Coronary artery (tissue), 2 donors: ENCODE results near the gene NAGLU.

Experiments used
- DNase-seq: peaks from one replicate; pipeline ENCODE4 v3.0.0-alpha.2; 2017; ENCODE audit warnings: low spot score
- H3K27ac ChIP-seq, 2 donors: fragments of 200-600 bp; sonication (generic); one replicate each; pipeline ENCODE4 v1.5.1; 2016 to 2019
- H3K4me3 ChIP-seq: fragments of 200-600 bp; sonication (generic); 2 replicates; pipeline ENCODE4 v1.5.1; 2016; ENCODE audit warnings: mild to moderate bottlenecking, moderate library complexity
- CTCF ChIP-seq: fragments of 200-600 bp; sonication (generic); IDR thresholded peaks from one replicate; pipeline ENCODE4 v1.5.1; 2019; ENCODE audit warnings: antibody characterized with exemption

The NAGLU gene

GRCh38 chr17:42527932-42528331 is 8.1 kb upstream of the NAGLU start:
- TF ChIP-seq CTCF, result no peak
- Histone ChIP-seq H3K4me3 (no peak overlapping the region), H3K27ac (no peak overlapping the region)
- no peak for DNase-seq

- Histone ChIP-seq H3K27ac (no peak overlapping the region), H3K4me3 (no peak overlapping the region)
- no peak for TF ChIP-seq CTCF
- no peak for DNase-seq
These were observed 7.0 kb upstream of the NAGLU start for GRCh38 chr17:42529061-42529460.

GRCh38 chr17:42530952-42531454 is 5.0 kb upstream of the NAGLU start:
- no peak for TF ChIP-seq CTCF
- DNase-seq, result no peak
- Histone ChIP-seq H3K27ac (peak overlapping the region in 1 of 2 donors; percentile 95), H3K4me3 (no peak overlapping the region)

GRCh38 chr17:42531455-42532354 is 4.3 kb upstream of the NAGLU start:
- peak; percentile 42 for TF ChIP-seq CTCF
- Histone ChIP-seq H3K27ac (peak overlapping the region; percentile 85 to 95), H3K4me3 (peak overlapping the region; percentile 75)
- peak; percentile 77 for DNase-seq

- DNase-seq, result no peak
- Histone ChIP-seq H3K4me3 (peak overlapping the region; percentile 75), H3K27ac (peak overlapping the region; percentile 94 to 95)
- no peak for TF ChIP-seq CTCF
These were observed 640 bp upstream of the NAGLU start for GRCh38 chr17:42535155-42536047.

- Histone ChIP-seq H3K27ac (peak overlapping the region; percentile 94 to 95), H3K4me3 (peak overlapping the region; percentile 75)
- no peak for TF ChIP-seq CTCF
- peak; percentile 92 for DNase-seq
These were observed 523 bp downstream of the NAGLU start for GRCh38 chr17:42536372-42537155.
